ENCODE results near the gene GLI2.

The GLI2 gene

GRCh38 chr2:120766470-120767351 is 31.0 kb downstream of the GLI2 start:
- TF ChIP-seq LEF1 (IDR thresholded peaks at IDR 0.05; ENCODE audit: borderline replicate concordance) = no peak
- no peak for TF ChIP-seq ZNF384 (IDR thresholded peaks at IDR 0.05)
- no peak for TF ChIP-seq CTBP1 (IDR thresholded peaks at IDR 0.05; ENCODE audit: borderline replicate concordance)
- TF ChIP-seq FOXM1 (IDR thresholded peaks at IDR 0.05; ENCODE audit: borderline replicate concordance) = no peak
- TF ChIP-seq ARNT (IDR thresholded peaks at IDR 0.05) = no peak
- no peak for TF ChIP-seq NFRKB (IDR thresholded peaks at IDR 0.05)
- no peak for TF ChIP-seq HDGF (IDR thresholded peaks at IDR 0.05; ENCODE audit: borderline replicate concordance)
- no peak for TF ChIP-seq BHLHE40 (IDR thresholded peaks at IDR 0.05; ENCODE audit: borderline replicate concordance)
- TF ChIP-seq ELF4 (IDR thresholded peaks at IDR 0.05) = no peak
- TF ChIP-seq FOXA1 (IDR thresholded peaks at IDR 0.05) = no peak
- no peak for TF ChIP-seq FOXK2 (IDR thresholded peaks at IDR 0.05)
- TF ChIP-seq TARDBP (IDR thresholded peaks at IDR 0.05) = no peak
- TF ChIP-seq PKNOX1 (IDR thresholded peaks at IDR 0.05) = no peak
- TF ChIP-seq SP1 (IDR thresholded peaks at IDR 0.05) = no peak
- TF ChIP-seq L3MBTL2 (conservative IDR thresholded peaks at IDR 0.05) = no peak
- ChIA-PET POLR2A (interaction anchor here (0.6 kb wide), 1 partner anchor 1007 kb away, joined by 3 read pairs; the partner anchor contains the start of gene PTPN4), CTCF (interaction anchor here (0.8 kb wide), 1 partner anchor 10 kb away, joined by 3 read pairs; no protein-coding TSS in a partner anchor)
- DNase-seq (ENCODE audit: extremely low spot score) = no peak

GRCh38 chr2:120767486-120768005 is 31.9 kb downstream of the GLI2 start:
- no peak for DNase-seq (ENCODE audit: extremely low spot score)
- TF ChIP-seq TARDBP (IDR thresholded peaks at IDR 0.05) (no peak), FOXK2 (IDR thresholded peaks at IDR 0.05) (no peak), PKNOX1 (IDR thresholded peaks at IDR 0.05) (no peak), L3MBTL2 (conservative IDR thresholded peaks at IDR 0.05) (no peak), HDGF (IDR thresholded peaks at IDR 0.05; ENCODE audit: borderline replicate concordance) (no peak), FOXA1 (IDR thresholded peaks at IDR 0.05) (no peak)
- POLR2A ChIA-PET = no interaction called here
- CTCF ChIA-PET = no interaction called here

- TF ChIP-seq SUZ12 (IDR thresholded peaks at IDR 0.05) (no peak), TARDBP (IDR thresholded peaks at IDR 0.05) (no peak), SP1 (IDR thresholded peaks at IDR 0.05) (no peak)
- ChIA-PET POLR2A (interaction anchor here (0.9 to 1.3 kb wide), 2 partner anchors 9 to 25 kb away, joined by 3 read pairs; no protein-coding TSS in a partner anchor), CTCF (no interaction called here)
- DNase-seq (ENCODE audit: extremely low spot score) = no peak
Observed at GRCh38 chr2:120768112-120769048, 32.7 kb downstream of the GLI2 start.

GRCh38 chr2:120769076-120769786 is 33.6 kb downstream of the GLI2 start:
- POLR2A ChIA-PET = interaction anchor here (0.9 to 1.4 kb wide), 3 partner anchors 10 to 29 kb away, joined by 3 read pairs; no protein-coding TSS in a partner anchor
- CTCF ChIA-PET = no interaction called here
- TF ChIP-seq SUZ12 (IDR thresholded peaks at IDR 0.05) = no peak
- no peak for TF ChIP-seq NFRKB (IDR thresholded peaks at IDR 0.05)
- no peak for TF ChIP-seq BHLHE40 (IDR thresholded peaks at IDR 0.05; ENCODE audit: borderline replicate concordance)
- TF ChIP-seq CTBP1 (IDR thresholded peaks at IDR 0.05; ENCODE audit: borderline replicate concordance) = no peak
- no peak for TF ChIP-seq SP1 (IDR thresholded peaks at IDR 0.05)
- no peak for TF ChIP-seq TARDBP (IDR thresholded peaks at IDR 0.05)
- TF ChIP-seq LEF1 (IDR thresholded peaks at IDR 0.05; ENCODE audit: borderline replicate concordance) = no peak
- no peak for TF ChIP-seq ELF4 (IDR thresholded peaks at IDR 0.05)
- TF ChIP-seq FOXA1 (IDR thresholded peaks at IDR 0.05) = no peak
- TF ChIP-seq ARNT (IDR thresholded peaks at IDR 0.05) = no peak
- no peak for TF ChIP-seq L3MBTL2 (conservative IDR thresholded peaks at IDR 0.05)
- no peak for TF ChIP-seq HDGF (IDR thresholded peaks at IDR 0.05; ENCODE audit: borderline replicate concordance)
- no peak for TF ChIP-seq ZNF384 (IDR thresholded peaks at IDR 0.05)
- TF ChIP-seq FOXK2 (IDR thresholded peaks at IDR 0.05) = no peak
- TF ChIP-seq PKNOX1 (IDR thresholded peaks at IDR 0.05) = no peak
- no peak for TF ChIP-seq FOXM1 (IDR thresholded peaks at IDR 0.05; ENCODE audit: borderline replicate concordance)
- no peak for DNase-seq (ENCODE audit: extremely low spot score)

- CTCF ChIA-PET = no interaction called here
- DNase-seq (ENCODE audit: extremely low spot score) = no peak
- POLR2A ChIA-PET = interaction anchor here (0.9 to 1.4 kb wide), 2 partner anchors 27 to 29 kb away, joined by 3 to 4 read pairs; no protein-coding TSS in a partner anchor
- TF ChIP-seq SUZ12 (IDR thresholded peaks at IDR 0.05) (no peak), ZNF384 (IDR thresholded peaks at IDR 0.05) (no peak), BHLHE40 (IDR thresholded peaks at IDR 0.05; ENCODE audit: borderline replicate concordance) (no peak), FOXM1 (IDR thresholded peaks at IDR 0.05; ENCODE audit: borderline replicate concordance) (no peak), CTBP1 (IDR thresholded peaks at IDR 0.05; ENCODE audit: borderline replicate concordance) (no peak), LEF1 (IDR thresholded peaks at IDR 0.05; ENCODE audit: borderline replicate concordance) (no peak), NFRKB (IDR thresholded peaks at IDR 0.05) (no peak), FOXA1 (IDR thresholded peaks at IDR 0.05) (no peak), PKNOX1 (IDR thresholded peaks at IDR 0.05) (no peak), ELF4 (IDR thresholded peaks at IDR 0.05) (no peak), SP1 (IDR thresholded peaks at IDR 0.05) (no peak), ARNT (IDR thresholded peaks at IDR 0.05) (no peak), TARDBP (IDR thresholded peaks at IDR 0.05) (no peak), HDGF (IDR thresholded peaks at IDR 0.05; ENCODE audit: borderline replicate concordance) (no peak)
Observed at GRCh38 chr2:120769787-120770120, 34.1 kb downstream of the GLI2 start.
